Subcutaneous adipose tissue (tissue), 4 donors: ENCODE results near the gene GFI1. TPM values are rescaled to one million over a fixed set of nuclear protein-coding genes. Genes with fewer than 3 reads are reported as not detected.

Experiments used
- total RNA-seq, 4 donors: library from RNA; depleted of rRNA; stranded (reverse); fragments of >200 nt; gene quantifications; one replicate each; pipeline ENCODE4 v1.1.0, GENCODE V29; 2016
- TF ChIP-seq, protein P1 (sequence below): fragments of 450-650 bp; IDR thresholded peaks from one replicate; pipeline ENCODE4 v1.5.1; 2016; ENCODE audit warnings: low read depth, mild to moderate bottlenecking, control low read depth, antibody characterized with exemption, moderate library complexity

Gene GFI1
- total RNA-seq, 4 donors from 2014 or later = 0.44 to 1.6 (median 0.68) TPM; not detected in 1

DNA sequence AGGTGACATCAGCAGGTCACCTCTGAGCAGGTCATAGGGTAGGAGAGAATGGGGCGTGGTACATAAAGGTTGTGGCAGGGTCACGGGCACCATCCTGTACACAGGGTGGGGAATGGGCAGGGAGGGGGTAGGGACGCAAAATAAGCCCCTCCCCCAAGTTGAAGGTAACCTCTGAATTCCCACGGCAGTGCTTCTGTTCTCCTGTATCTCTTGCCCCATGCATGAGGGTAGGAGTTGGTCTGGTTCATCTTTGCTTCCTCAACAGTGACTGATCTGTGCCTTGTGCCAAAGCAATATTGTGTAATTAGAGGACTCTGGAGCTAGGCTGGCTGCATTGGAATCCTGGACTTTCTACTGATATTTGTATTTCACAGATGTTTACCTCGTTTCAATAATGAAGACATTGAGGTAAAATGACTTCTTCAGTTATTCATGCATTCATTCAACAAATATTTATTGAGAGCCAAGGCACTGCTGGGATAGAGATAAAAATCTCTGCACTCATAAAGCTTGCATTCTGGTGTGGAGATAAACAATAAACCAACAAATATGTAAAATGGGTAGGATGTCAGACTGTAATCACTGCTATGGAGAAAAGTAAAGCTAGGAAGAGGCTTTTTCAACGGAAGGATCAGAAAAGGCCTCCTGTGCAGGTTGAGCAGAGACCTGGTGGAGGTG lies 18.4 kb upstream of the GFI1 start:
- TF ChIP-seq, protein P1, sequence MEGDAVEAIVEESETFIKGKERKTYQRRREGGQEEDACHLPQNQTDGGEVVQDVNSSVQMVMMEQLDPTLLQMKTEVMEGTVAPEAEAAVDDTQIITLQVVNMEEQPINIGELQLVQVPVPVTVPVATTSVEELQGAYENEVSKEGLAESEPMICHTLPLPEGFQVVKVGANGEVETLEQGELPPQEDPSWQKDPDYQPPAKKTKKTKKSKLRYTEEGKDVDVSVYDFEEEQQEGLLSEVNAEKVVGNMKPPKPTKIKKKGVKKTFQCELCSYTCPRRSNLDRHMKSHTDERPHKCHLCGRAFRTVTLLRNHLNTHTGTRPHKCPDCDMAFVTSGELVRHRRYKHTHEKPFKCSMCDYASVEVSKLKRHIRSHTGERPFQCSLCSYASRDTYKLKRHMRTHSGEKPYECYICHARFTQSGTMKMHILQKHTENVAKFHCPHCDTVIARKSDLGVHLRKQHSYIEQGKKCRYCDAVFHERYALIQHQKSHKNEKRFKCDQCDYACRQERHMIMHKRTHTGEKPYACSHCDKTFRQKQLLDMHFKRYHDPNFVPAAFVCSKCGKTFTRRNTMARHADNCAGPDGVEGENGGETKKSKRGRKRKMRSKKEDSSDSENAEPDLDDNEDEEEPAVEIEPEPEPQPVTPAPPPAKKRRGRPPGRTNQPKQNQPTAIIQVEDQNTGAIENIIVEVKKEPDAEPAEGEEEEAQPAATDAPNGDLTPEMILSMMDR = no peak

DNA sequence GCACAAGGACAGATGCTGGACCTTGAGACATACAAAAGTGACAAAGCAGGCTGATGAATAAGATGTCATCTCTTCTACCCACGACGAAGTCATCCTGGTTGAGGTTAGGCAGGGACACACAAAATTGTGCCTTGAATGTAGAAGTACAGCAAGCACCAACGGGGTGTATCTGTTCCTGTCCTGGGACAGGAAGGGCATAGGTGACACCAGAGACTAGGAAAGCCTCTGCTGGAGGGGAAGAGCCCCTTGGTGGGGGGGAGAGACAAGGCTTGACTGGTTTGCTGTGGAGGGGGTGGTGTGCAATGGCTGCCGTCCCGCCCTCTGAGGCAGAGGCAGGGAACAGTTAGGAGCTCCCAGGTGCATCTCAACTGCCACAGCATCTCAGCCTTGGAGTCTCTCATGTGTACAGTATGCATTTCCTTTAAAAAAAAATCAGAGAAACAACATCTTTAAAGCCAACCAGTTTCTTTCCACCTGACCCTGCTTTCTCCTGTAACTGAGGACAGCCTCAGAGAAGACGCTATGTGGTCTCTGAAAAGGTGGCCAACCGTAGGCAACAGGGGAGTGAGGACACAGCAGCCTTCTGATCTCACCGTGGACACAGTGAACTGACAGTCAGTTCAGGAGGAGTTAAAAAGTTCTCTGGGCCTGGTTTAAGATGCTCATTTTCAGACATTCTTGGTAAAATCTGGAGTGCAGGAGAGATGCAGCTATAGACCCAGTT lies 17.7 kb upstream of the GFI1 start:
- TF ChIP-seq, protein P1 = no peak

DNA sequence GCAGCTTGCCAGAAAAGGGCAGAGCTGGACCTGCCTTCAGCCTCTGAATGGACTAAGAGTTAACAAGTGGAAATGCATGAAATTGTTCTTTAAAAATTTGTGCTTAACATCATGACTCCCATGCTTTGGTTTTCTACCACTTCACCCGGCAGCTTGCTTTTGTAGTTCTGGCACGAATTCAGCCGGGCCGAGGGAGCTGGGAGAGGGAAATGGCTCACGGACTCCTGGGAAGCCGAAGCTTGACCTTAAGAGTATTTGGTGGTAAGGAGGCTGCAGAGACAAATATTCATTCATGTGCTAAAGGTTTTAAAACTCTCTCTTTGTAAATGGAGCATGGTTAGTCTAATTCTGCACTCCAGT lies 17.2 kb upstream of the GFI1 start:
- TF ChIP-seq, protein P1 = no peak

DNA sequence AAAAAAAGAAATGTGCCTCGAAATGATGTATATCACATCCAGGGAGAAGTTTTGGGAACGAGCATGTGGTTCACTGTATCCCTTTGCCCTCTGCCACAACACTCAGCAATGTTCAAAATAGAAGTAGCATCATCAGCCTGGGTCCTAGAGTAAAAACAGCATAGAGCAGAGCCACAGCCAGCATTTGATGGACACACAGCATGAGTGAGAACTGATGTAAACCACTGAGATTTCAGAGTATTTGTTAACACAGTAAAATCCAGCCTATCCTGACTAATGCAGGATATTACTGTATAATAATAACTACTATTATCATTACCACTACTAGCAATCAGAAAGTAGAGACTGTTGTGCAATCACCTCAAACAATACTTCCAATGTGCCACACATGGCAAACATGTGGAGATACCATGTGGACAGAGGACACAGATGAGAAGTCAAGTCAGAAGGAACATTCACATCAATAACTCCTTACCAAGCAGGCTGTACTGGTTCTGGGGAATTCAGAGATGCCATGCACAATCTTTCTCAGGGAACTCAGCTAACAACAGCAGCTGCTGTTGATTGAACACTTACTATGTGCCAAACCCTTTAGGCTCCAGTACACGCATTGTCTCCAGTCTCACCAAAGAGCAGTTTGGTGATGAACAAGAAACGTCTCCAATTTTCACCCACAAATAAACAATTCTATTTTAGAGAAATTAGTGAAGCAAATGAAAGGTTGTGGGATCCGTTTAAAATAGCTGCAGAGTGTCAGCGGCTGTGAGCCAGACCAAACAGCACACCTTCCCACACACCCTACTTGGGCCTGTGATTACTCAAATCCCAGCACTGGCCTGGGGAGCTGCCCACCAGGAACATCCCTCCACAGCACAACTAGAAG lies 16.6 kb upstream of the GFI1 start:
- TF ChIP-seq, protein P1 = no peak

DNA sequence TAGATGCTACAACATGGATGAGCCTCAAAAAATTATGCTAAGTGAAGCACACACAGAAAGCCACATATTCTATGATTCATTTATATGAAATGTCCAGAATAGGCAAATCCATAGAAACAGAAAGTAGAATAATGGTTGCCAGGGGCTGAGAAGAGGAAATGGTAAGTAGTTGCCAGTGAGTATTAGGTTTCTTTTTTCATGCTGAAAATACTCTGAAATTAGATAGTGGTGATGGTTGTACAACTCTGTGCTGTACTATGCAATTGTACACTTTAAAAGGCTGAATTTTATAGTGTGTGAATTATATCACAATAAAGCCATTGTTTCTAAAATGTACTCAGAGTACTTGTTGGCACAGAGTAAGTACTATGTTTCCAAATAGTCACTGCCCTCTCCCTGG lies 15.5 kb upstream of the GFI1 start:
- TF ChIP-seq, protein P1 = no peak

DNA sequence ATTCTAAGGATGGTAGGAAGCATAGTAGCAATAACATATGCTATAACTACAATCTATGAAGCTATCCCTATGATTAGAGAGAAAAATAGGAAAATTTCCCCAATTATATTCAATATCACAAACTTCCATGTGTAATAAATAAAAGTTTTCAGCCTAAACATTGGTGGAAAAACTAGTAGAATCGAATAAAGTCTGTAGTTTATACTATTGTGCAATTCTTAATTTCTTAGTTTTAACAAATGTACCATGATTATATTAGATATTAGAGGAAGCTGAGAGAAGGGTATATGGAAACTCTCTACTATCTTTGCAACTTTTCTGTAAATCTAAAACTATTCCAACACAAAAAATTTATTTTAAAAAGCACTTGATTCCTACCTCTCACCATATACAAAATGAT lies 13.8 kb upstream of the GFI1 start:
- TF ChIP-seq, protein P1 = no peak
